Neuronal stem cell (in vitro differentiated cells): ENCODE results near the gene LYL1.
A peak's percentile ranks its signal among the peaks of the same experiment; 100 is the strongest.

Experiments
- DNase-seq: peaks from one replicate; pipeline ENCODE4 v3.0.0-alpha.2; 2013; ENCODE audit warnings: low spot score
- H2AFZ ChIP-seq: one replicate; pipeline ENCODE4 v1.6.1; 2013; ENCODE audit warnings: mild to moderate bottlenecking, low read length, inconsistent platforms
- H2AK5ac ChIP-seq: 2 replicates; pipeline ENCODE4 v1.6.1; 2013; ENCODE audit warnings: low read depth, mild to moderate bottlenecking, inconsistent platforms, low read length, moderate library complexity, mixed read lengths
- H2BK120ac ChIP-seq: 2 replicates; pipeline ENCODE4 v1.6.1; 2013; ENCODE audit warnings: low read depth, mild to moderate bottlenecking, inconsistent platforms, low read length, moderate library complexity, mixed read lengths
- H2BK12ac ChIP-seq: one replicate; pipeline ENCODE4 v1.6.1; 2013; ENCODE audit warnings: low read length, inconsistent platforms
- H2BK15ac ChIP-seq: 2 replicates; pipeline ENCODE4 v1.6.1; 2013; ENCODE audit warnings: mild to moderate bottlenecking, low read length, inconsistent platforms, mixed read lengths
- H2BK5ac ChIP-seq: one replicate; pipeline ENCODE4 v1.6.1; 2013; ENCODE audit warnings: inconsistent platforms, mild to moderate bottlenecking, low read length, moderate library complexity
- H3K14ac ChIP-seq: one replicate; pipeline ENCODE4 v1.6.1; 2013; ENCODE audit warnings: low read length, inconsistent platforms
- H3K18ac ChIP-seq: 2 replicates; pipeline ENCODE4 v1.6.1; 2013; ENCODE audit warnings: low read length, inconsistent platforms
- H3K23ac ChIP-seq: 2 replicates; pipeline ENCODE4 v1.6.1; 2013; ENCODE audit warnings: low read depth, mild to moderate bottlenecking, mixed read lengths, low read length, inconsistent platforms; ENCODE audit not compliant: poor library complexity
- H3K27ac ChIP-seq: replicated peaks from 3 replicates; pipeline ENCODE4 v1.5.1; 2013; ENCODE audit warnings: low read length, inconsistent platforms
- H3K27me3 ChIP-seq, 3 experiments: 2 replicates each; pipeline ENCODE4 v1.6.1; 2013; ENCODE audit warnings: low read length in 3 of 3, mild to moderate bottlenecking in 2 of 3, inconsistent platforms in 1 of 3, low read depth in 1 of 3, mixed read lengths in 1 of 3, moderate library complexity in 1 of 3; ENCODE audit not compliant: control insufficient read depth in 3 of 3, insufficient read depth in 3 of 3
- H3K36me3 ChIP-seq, 2 donors: replicated peaks in 1 of 2; 2 replicates each; pipeline ENCODE4 v1.6.1; 2013; ENCODE audit warnings: low read length in 2 of 2; ENCODE audit not compliant: control insufficient read depth in 2 of 2, insufficient read depth in 2 of 2
- H3K4ac ChIP-seq: 2 replicates; pipeline ENCODE4 v1.6.1; 2013; ENCODE audit warnings: inconsistent platforms, mild to moderate bottlenecking, low read length, moderate library complexity
- H3K4me1 ChIP-seq, 2 donors: 1 replicate in 1 of 2; 2 replicates in 1 of 2; pipeline ENCODE4 v1.6.1; 2013; ENCODE audit warnings: low read length in 2 of 2, low read depth in 1 of 2; ENCODE audit not compliant: control insufficient read depth in 2 of 2, insufficient read depth in 1 of 2
- H3K4me2 ChIP-seq: one replicate; pipeline ENCODE4 v1.6.1; 2013; ENCODE audit warnings: mild to moderate bottlenecking, low read length, inconsistent platforms; ENCODE audit not compliant: insufficient read depth, poor library complexity, severe bottlenecking
- H3K4me3 ChIP-seq, 2 donors: 2 replicates each; pipeline ENCODE4 v1.5.1; 2013; ENCODE audit warnings: low read length in 2 of 2, mild to moderate bottlenecking in 2 of 2, inconsistent platforms in 1 of 2, moderate library complexity in 1 of 2
- H3K79me1 ChIP-seq: one replicate; pipeline ENCODE4 v1.6.1; 2013; ENCODE audit warnings: low read depth, mild to moderate bottlenecking, inconsistent platforms, low read length, moderate library complexity
- H3K9ac ChIP-seq: one replicate; pipeline ENCODE4 v1.6.1; 2013; ENCODE audit warnings: mild to moderate bottlenecking, low read depth, low read length, inconsistent platforms; ENCODE audit not compliant: poor library complexity
- H3K9me3 ChIP-seq, 2 donors: replicated peaks in 1 of 2; 2 replicates each; pipeline versions ENCODE3 to v1.6.1; 2013; ENCODE audit warnings: low read length in 2 of 2, mild to moderate bottlenecking in 2 of 2, inconsistent platforms in 1 of 2, low read depth in 1 of 2, mixed read lengths in 1 of 2, moderate library complexity in 1 of 2; ENCODE audit not compliant: control insufficient read depth in 2 of 2, insufficient read depth in 1 of 2
- H4K8ac ChIP-seq: one replicate; pipeline ENCODE4 v1.6.1; 2013; ENCODE audit warnings: low read depth, mild to moderate bottlenecking, inconsistent platforms, low read length, moderate library complexity
- H4K91ac ChIP-seq: one replicate; pipeline ENCODE4 v1.6.1; 2013; ENCODE audit warnings: low read length, low read depth, mild to moderate bottlenecking, inconsistent platforms; ENCODE audit not compliant: poor library complexity
- WGBS, 2 donors: extraction: QIAGEN DNeasy Blood & Tissue Kit; methylation state at CpG; one replicate each; pipeline ENCODE4 v1.1.7; 2013; ENCODE audit warnings: missing lambda C conversion rate in 2 of 2, mixed read lengths in 1 of 2; ENCODE audit not compliant: insufficient read length in 2 of 2, insufficient replicate concordance in 1 of 2; ENCODE audit errors: extremely low coverage in 2 of 2; 5-methylcytosine and 5-hydroxymethylcytosine counted together

Gene LYL1

DNA sequence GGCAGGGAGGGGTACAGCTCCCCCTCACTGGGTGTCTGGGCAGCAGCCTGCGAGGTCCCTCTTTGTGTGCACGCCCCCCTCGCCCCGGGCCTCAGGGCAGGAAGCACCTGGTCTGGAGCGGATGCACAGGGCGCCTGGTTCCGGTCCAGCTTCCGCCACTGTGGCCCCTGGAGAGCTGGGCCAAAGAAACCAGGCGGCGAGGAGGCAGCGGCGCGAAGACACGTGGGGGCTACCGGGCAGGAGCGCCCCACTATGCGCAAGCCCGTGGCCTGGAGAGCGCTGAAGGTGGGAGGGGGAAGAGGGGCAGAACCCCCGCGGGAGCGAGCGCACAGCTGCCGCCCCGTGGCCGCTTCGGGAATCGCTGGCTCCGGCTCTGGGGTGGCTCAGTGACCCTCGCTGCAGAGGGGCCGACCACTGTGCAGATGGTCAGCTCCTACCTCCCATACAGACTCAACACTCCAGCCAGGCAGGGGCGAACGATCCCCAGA is 1.7 kb upstream of the LYL1 start:
- Histone ChIP-seq H3K27ac (no peak overlapping the region), H2BK15ac (no peak overlapping the region), H3K4me2 (no peak overlapping the region), H3K36me3 (peaks cover 12 to 23% of the 10 kb centered on the region in 2 donors), H3K23ac (peak overlapping the region; percentile 81), H3K4me1 (peaks cover 4 to 9% of the 10 kb centered on the region in 2 donors), H3K9ac (peak overlapping the region; percentile 4), H4K8ac (no peak overlapping the region), H3K18ac (peak overlapping the region; percentile 35), H4K91ac (no peak overlapping the region), H2BK5ac (no peak overlapping the region), H3K9me3 (peaks cover 4 to 5% of the 10 kb centered on the region in 2 donors), H2AK5ac (no peak overlapping the region), H3K4me3 (no peak overlapping the region), H3K14ac (no peak overlapping the region), H2BK12ac (no peak overlapping the region), H3K27me3 (peaks cover 10 to 29% (median 28%) of the 10 kb centered on the region in 3 experiments), H2BK120ac (no peak overlapping the region), H3K4ac (no peak overlapping the region), H2AFZ (no peak overlapping the region), H3K79me1 (no peaks in the 10 kb centered on the region)
- DNase-seq = no peak
- no CpG with 5 or more reads among the region's 33 CpGs for WGBS, 2 donors

GRCh38 chr19:13103581-13104359 is 1.1 kb upstream of the LYL1 start:
- peaks cover 16 to 35% (median 34%) of the 10 kb centered on the region in 3 experiments for H3K27me3 ChIP-seq
- no peak overlapping the region for H4K8ac ChIP-seq
- H2BK5ac ChIP-seq = no peak overlapping the region
- peaks cover 8% of the 10 kb centered on the region in 2 donors for H3K9me3 ChIP-seq
- no peak for DNase-seq
- H3K79me1 ChIP-seq = no peaks in the 10 kb centered on the region
- no peak overlapping the region for H2AFZ ChIP-seq
- no peak overlapping the region for H2BK12ac ChIP-seq
- no peak overlapping the region for H3K4me3 ChIP-seq
- H3K9ac ChIP-seq = no peak overlapping the region
- no peak overlapping the region for H3K18ac ChIP-seq
- H3K4me1 ChIP-seq = peaks cover 4 to 9% of the 10 kb centered on the region in 2 donors
- no peak overlapping the region for H3K14ac ChIP-seq
- H3K4ac ChIP-seq = no peak overlapping the region
- no peak overlapping the region for H2BK120ac ChIP-seq
- no peak overlapping the region for H3K27ac ChIP-seq
- peaks cover 7 to 17% of the 10 kb centered on the region in 2 donors for H3K36me3 ChIP-seq
- no peak overlapping the region for H3K23ac ChIP-seq
- H4K91ac ChIP-seq = no peak overlapping the region
- H2AK5ac ChIP-seq = peak overlapping the region; percentile 48
- no CpG with 5 or more reads among the region's 13 CpGs for WGBS, 2 donors
- H3K4me2 ChIP-seq = no peak overlapping the region
- no peak overlapping the region for H2BK15ac ChIP-seq

GRCh38 chr19:13102416-13102665 is 317 bp downstream of the LYL1 start:
- Histone ChIP-seq H3K18ac (peak overlapping the region; percentile 44), H3K4me1 (peaks cover 4 to 9% of the 10 kb centered on the region in 2 donors), H3K4ac (no peak overlapping the region), H2AK5ac (no peak overlapping the region), H4K8ac (no peak overlapping the region), H2BK120ac (no peak overlapping the region), H3K4me3 (peak overlapping the region; percentile 51 to 70), H4K91ac (no peak overlapping the region), H3K14ac (no peak overlapping the region), H3K4me2 (peak overlapping the region; percentile 56), H3K9ac (peak overlapping the region; percentile 1), H2BK5ac (peak overlapping the region; percentile 58), H3K27ac (no peak overlapping the region), H2BK12ac (no peak overlapping the region), H3K23ac (peak overlapping the region; percentile 8), H3K36me3 (peaks cover 4 to 9% of the 10 kb centered on the region in 2 donors), H2BK15ac (peak overlapping the region; percentile 7), H2AFZ (peak overlapping the region; percentile 93), H3K9me3 (peaks cover 8 to 9% of the 10 kb centered on the region in 2 donors), H3K27me3 (peaks cover 25 to 50% (median 47%) of the 10 kb centered on the region in 3 experiments), H3K79me1 (no peaks in the 10 kb centered on the region)
- no CpG with 5 or more reads among the region's 7 CpGs for WGBS, 2 donors
- DNase-seq = no peak

GRCh38 chr19:13101590-13102415 is 855 bp downstream of the LYL1 start:
- Histone ChIP-seq H3K4me1 (peaks cover 4 to 9% of the 10 kb centered on the region in 2 donors), H3K27me3 (peaks cover 25 to 55% (median 52%) of the 10 kb centered on the region in 3 experiments)
- no CpG with 5 or more reads among the region's 7 CpGs for WGBS, 2 donors

More at GRCh38 chr19:13101590-13102415, 855 bp downstream of the LYL1 start:
- Histone ChIP-seq H3K14ac (no peak overlapping the region), H3K23ac (no peak overlapping the region), H3K4me3 (peak overlapping the region in 1 of 2 donors; percentile 51), H3K9ac (peak overlapping the region; percentile 1), H3K36me3 (peaks cover 3 to 8% of the 10 kb centered on the region in 2 donors), H4K91ac (no peak overlapping the region), H2BK15ac (peak overlapping the region; percentile 7), H3K27ac (no peak overlapping the region), H2BK12ac (no peak overlapping the region), H2BK120ac (no peak overlapping the region), H3K79me1 (no peaks in the 10 kb centered on the region), H4K8ac (no peak overlapping the region), H3K4me2 (no peak overlapping the region), H3K4ac (no peak overlapping the region), H3K9me3 (peaks cover 8 to 9% of the 10 kb centered on the region in 2 donors), H2BK5ac (peak overlapping the region; percentile 58), H2AK5ac (no peak overlapping the region), H3K18ac (no peak overlapping the region), H2AFZ (peak overlapping the region; percentile 93)
- no peak for DNase-seq
